Peyer's patch (tissue), 4 donors: ENCODE measurements around the gene NSUN3. TPM values are rescaled to one million over a fixed set of nuclear protein-coding genes. Genes with fewer than 3 reads are reported as not detected.

ENCODE experiments used
- DNase-seq, 3 donors: peaks; one replicate each; pipeline ENCODE4 v3.0.0-alpha.2; 2017 to 2019
- H3K27ac ChIP-seq, 4 donors: fragments of 200-600 bp; sonication (generic); one replicate each; pipeline ENCODE4 v1.5.1; 2016 to 2019
- H3K27me3 ChIP-seq, 2 donors: fragments of 200-600 bp; sonication (generic); one replicate each; pipeline ENCODE4 v1.5.1; 2019
- H3K36me3 ChIP-seq, 3 donors: fragments of 200-600 bp; sonication (generic); one replicate each; pipeline ENCODE4 v1.5.1; 2016 to 2019
- H3K4me1 ChIP-seq, 4 donors: fragments of 200-600 bp; sonication (generic); one replicate each; pipeline ENCODE4 v1.5.1; 2016 to 2019
- H3K4me3 ChIP-seq, 4 donors: fragments of 200-600 bp; sonication (generic); 1 replicate in 3 of 4; 2 replicates in 1 of 4; pipeline ENCODE4 v1.5.1; 2016 to 2019; ENCODE audit warnings: mild to moderate bottlenecking in 1 of 4
- H3K9me3 ChIP-seq, 4 donors: fragments of 200-600 bp; sonication (generic); one replicate each; pipeline ENCODE4 v1.5.1; 2016 to 2019; ENCODE audit warnings: mild to moderate bottlenecking in 1 of 4
- POLR2A ChIP-seq, 2 donors: fragments of 450-650 bp; IDR thresholded peaks; one replicate each; pipeline ENCODE4 v1.5.1; 2017; ENCODE audit warnings: antibody characterized with exemption in 2 of 2, mild to moderate bottlenecking in 2 of 2, moderate library complexity in 2 of 2
- total RNA-seq, 4 donors: library from RNA; depleted of rRNA; stranded (reverse); fragments of >200 nt; gene quantifications; one replicate each; pipeline ENCODE4 v1.1.0, GENCODE V29; 2016
- TF ChIP-seq, protein P1 (sequence below), 6 experiments: fragments of 450-650 bp in 4 of 6; fragments of 200-600 bp in 2 of 6; sonication (generic) in 1 of 6; IDR thresholded peaks; one replicate each; pipeline ENCODE4 v1.5.1; 2017 to 2019; ENCODE audit warnings: antibody characterized with exemption in 6 of 6, mild to moderate bottlenecking in 3 of 6, moderate library complexity in 1 of 6

NSUN3 gene
- 10 to 100 TPM; 19.7 to 56.9 (median 22.9) TPM for total RNA-seq

DNA sequence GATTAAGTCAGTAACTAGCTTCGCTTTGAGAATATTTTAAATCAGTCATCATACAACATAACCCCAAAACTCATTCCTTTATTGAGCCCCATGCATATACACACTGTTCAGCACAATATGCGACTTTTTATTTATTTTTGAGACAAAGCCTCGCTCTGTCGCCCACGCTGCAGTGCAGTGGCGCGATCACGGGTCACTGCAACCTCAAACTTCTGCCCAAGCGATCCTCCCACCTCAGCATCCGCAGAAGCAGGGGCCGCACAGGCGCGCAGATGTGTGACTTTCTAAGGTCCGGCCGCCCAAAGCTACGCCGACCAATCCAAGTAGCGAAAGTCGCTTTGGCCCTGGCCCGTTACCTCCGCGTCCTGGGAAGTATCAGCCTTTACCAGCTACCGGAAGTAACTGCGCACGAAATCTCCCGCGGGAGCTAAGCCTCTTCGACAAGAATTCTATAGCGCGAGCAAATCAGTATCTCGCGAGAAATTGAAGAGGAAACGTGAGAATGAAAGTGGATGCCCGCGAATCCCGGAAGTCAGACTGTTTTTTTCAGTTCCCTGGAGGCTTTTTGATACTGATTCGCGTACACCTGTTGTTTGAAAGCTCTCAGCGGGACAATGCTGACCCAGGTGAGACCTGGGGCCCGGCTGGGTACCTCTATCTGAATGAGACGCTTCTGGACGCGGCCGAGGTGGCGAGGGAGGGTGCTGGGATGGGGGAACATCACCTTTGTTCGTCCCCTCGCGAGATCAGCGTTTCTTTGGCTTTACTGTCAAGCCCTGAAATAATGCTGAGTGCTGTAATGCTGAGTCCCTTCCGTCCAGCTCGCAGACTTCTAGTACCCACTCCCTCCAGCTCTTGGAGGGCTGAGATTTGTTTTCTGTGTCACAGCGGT is at the start of gene NSUN3, which contains the start of gene DHFR2:
NSUN3 (plus strand) TSS at position 549 of the 892 bp plus-strand sequence; CDS start at position 615, 66 bp downstream.
DHFR2 (minus strand) TSS at position 404 of the 892 bp plus-strand sequence. CDS start 1,405 bp downstream, outside the sequence.
- Histone ChIP-seq H3K4me1 (peaks cover 0 to 24% (median 7%) of the 10 kb centered on the region in 4 donors), H3K4me3 (peak within 1 kb of the TSS; percentile 62 to 88 (median 74)), H3K9me3 (no peaks in the 10 kb centered on the region), H3K27me3 (no peaks in the 10 kb centered on the region), H3K36me3 (peaks cover 0 to 17% (median 0%) of the 10 kb centered on the region in 3 donors), H3K27ac (peak within 1 kb of the TSS; percentile 91 to 97 (median 94))
- TF ChIP-seq POLR2A (IDR thresholded peaks at IDR 0.05): peak in 1 of 2 donors; percentile 22
- TF ChIP-seq, protein P1, sequence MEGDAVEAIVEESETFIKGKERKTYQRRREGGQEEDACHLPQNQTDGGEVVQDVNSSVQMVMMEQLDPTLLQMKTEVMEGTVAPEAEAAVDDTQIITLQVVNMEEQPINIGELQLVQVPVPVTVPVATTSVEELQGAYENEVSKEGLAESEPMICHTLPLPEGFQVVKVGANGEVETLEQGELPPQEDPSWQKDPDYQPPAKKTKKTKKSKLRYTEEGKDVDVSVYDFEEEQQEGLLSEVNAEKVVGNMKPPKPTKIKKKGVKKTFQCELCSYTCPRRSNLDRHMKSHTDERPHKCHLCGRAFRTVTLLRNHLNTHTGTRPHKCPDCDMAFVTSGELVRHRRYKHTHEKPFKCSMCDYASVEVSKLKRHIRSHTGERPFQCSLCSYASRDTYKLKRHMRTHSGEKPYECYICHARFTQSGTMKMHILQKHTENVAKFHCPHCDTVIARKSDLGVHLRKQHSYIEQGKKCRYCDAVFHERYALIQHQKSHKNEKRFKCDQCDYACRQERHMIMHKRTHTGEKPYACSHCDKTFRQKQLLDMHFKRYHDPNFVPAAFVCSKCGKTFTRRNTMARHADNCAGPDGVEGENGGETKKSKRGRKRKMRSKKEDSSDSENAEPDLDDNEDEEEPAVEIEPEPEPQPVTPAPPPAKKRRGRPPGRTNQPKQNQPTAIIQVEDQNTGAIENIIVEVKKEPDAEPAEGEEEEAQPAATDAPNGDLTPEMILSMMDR (IDR thresholded peaks at IDR 0.05): no peak
- peak; percentile 87 to 96 (median 88) for DNase-seq

DNA sequence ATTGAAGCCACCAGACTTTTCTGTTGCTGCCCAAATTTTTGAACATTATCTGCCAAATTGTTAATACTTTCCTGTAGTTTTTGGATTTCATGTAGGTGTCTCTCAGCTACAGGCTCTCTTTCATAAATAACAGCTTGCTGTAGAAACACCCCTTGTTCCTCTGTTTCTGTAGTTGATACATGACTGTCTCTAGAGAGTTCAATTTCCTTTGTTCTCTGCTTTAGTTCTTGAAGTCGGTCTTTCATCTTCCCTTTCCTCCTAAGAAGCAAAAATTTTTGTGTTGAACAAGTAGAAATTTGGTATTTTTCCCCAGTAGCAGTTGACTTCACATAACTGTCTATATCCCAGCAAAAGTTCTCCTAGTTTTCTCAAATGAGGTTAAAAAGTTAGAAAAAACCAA is 47.8 kb upstream of the NSUN3 start:
- Histone ChIP-seq H3K4me3 (no peak overlapping the region), H3K27ac (no peak overlapping the region), H3K4me1 (no peaks in the 10 kb centered on the region), H3K36me3 (peaks cover 0 to 4% (median 0%) of the 10 kb centered on the region in 3 donors), H3K27me3 (no peaks in the 10 kb centered on the region), H3K9me3 (no peaks in the 10 kb centered on the region)
- TF ChIP-seq, protein P1 (IDR thresholded peaks at IDR 0.05): no peak
- no peak for TF ChIP-seq POLR2A (IDR thresholded peaks at IDR 0.05)
- DNase-seq: no peak

- Histone ChIP-seq H3K4me1 (no peaks in the 10 kb centered on the region), H3K36me3 (peaks cover 0 to 4% (median 0%) of the 10 kb centered on the region in 3 donors), H3K9me3 (no peaks in the 10 kb centered on the region), H3K4me3 (no peak overlapping the region), H3K27me3 (no peaks in the 10 kb centered on the region), H3K27ac (no peak overlapping the region)
- DNase-seq: no peak
- TF ChIP-seq POLR2A (IDR thresholded peaks at IDR 0.05): no peak
- TF ChIP-seq, protein P1 (IDR thresholded peaks at IDR 0.05): no peak
Observed at GRCh38 chr3:94019659-94020058, 43.2 kb upstream of the NSUN3 start.

- TF ChIP-seq POLR2A (IDR thresholded peaks at IDR 0.05): no peak
- TF ChIP-seq, protein P1 (IDR thresholded peaks at IDR 0.05): no peak
- H3K27me3 ChIP-seq: no peaks in the 10 kb centered on the region
- no peaks in the 10 kb centered on the region for H3K9me3 ChIP-seq
- H3K27ac ChIP-seq: no peak overlapping the region
- DNase-seq: no peak
- H3K4me3 ChIP-seq: no peak overlapping the region
- peaks cover 0 to 4% (median 0%) of the 10 kb centered on the region in 3 donors for H3K36me3 ChIP-seq
- no peaks in the 10 kb centered on the region for H3K4me1 ChIP-seq
Observed at GRCh38 chr3:94020293-94020692, 42.6 kb upstream of the NSUN3 start.

- Histone ChIP-seq H3K4me3 (peak overlapping the region in 1 of 4 donors; percentile 4), H3K4me1 (no peaks in the 10 kb centered on the region), H3K36me3 (no peaks in the 10 kb centered on the region), H3K27ac (peak overlapping the region in 3 of 4 donors; percentile 25 to 78 (median 65)), H3K9me3 (no peaks in the 10 kb centered on the region), H3K27me3 (no peaks in the 10 kb centered on the region)
- no peak for TF ChIP-seq POLR2A (IDR thresholded peaks at IDR 0.05)
- TF ChIP-seq, protein P1 (IDR thresholded peaks at IDR 0.05): no peak
- DNase-seq: peak in 1 of 3 donors; percentile 48
Observed at GRCh38 chr3:94024385-94024784, 38.5 kb upstream of the NSUN3 start.
